Muscle of arm (tissue), 12 donors: ENCODE data around the gene MEF2C. TPM values are rescaled to one million over a fixed set of nuclear protein-coding genes. Genes with fewer than 3 reads are reported as not detected.

Experiments used
- DNase-seq: peaks from one replicate; pipeline ENCODE4 v3.0.0-alpha.2; 2013
- polyA plus RNA-seq, 12 donors: library from polyadenylated mRNA; unstranded; fragments of 120-200 nt; gene quantifications; one replicate each; pipeline ENCODE4 v1.2.1, GENCODE V29; 2013; ENCODE audit not compliant: insufficient read length in 12 of 12

MEF2C gene
- polyA plus RNA-seq, 12 donors: 422 to 1,086 (median 786) TPM

DNA sequence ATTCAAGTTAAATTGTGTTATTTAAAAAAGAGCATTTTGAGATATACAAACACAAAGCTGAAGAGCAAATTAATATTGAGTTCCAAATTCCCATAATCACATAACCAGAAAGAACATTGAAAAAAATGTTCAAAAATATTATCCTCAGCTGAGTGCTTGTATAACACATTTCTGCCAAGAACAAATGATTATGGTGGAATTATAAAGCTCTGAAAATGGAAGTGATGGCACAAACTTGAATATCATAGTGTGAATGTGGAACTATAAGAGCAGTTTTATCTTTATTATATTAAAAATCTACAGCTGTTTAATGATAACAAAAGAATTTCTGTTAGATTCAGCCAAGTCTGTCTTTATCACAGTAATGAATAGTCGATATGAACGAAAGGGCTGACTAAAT is 117.8 kb downstream of the MEF2C start:
- DNase-seq: no peak

DNA sequence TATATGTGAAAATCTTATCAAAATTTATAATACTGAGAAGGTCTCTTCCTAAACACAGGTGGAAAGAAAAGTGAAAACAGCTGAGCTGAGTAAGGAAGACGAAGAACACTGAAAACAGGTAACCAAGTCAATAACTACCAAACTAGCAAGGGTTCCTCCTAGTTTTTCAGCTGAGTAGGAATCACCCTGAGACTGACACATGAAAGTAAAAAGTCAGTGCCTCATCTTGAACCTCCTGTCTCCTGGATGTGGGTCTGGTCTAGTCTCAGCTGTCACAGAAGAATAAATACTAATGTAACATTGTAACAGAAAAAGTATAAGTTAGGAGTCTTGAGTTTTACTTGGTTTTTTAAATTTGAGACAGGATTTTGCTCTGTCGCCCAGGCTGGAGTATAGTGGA is 121.0 kb downstream of the MEF2C start:
- no peak for DNase-seq

DNA sequence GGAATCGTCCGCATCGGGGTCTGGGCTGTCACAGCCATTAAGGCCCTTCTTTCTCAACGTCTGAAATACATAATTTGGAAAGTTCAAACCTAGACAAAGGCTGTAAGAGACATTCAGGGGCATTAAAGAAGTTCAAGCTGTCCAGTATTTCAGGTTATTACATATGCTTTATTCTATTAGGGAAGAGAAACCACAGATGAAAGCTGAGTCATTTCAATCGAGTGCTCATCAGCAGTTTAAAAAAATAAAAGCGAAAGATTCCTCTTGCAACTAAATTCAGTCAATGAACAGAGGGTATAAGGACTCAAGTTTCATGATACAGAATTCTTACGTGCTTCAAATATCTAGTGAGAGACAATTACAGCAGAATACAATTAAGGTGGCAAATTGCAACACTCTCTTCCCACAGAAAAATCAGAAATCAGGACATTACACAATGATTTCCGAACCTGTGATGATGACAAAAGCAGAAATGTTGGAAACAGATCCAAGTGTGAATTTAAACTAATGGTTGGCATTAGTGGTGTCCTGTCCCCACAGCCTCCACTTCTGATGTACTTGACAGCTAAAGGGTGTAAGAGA is 121.6 kb downstream of the MEF2C start:
- no peak for DNase-seq

DNA sequence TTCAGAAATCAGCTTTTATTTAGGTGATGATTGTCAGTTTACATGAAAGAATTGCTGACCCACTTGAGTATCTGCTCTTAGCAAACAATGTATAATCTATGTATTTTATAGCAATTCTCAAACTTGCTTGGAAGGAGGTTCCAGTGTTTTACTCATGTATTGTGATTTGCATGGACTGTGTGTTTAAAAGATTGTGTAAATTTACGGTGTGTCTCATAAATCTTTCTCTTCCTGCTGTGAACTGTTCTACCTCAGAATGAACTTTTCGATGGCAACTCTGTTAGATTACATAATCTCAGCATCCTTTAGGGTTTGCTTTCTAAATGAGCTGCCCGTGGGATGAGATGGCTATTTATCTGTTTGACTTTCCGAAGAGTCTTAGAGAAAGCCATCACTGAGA is 122.5 kb downstream of the MEF2C start:
- DNase-seq: no peak

DNA sequence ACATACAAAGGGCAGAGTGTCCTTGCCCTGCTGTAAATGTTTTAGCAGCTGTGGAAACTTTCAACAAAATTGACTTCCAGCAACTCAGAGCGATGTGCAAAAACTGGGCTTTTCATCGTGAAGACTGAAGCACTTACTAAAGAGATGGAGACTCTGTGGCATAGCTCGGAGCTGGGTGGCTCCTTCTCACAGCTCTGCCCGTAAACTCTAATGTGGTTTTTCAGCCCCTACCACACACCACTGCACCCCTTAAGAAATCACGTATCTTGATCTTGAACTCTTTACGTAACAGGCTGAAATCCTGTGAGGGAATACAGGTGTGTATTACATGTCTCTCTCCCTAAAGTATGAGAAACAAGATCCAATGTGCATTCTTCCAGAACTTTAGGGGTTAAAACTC is 124.4 kb downstream of the MEF2C start:
- DNase-seq: no peak

DNA sequence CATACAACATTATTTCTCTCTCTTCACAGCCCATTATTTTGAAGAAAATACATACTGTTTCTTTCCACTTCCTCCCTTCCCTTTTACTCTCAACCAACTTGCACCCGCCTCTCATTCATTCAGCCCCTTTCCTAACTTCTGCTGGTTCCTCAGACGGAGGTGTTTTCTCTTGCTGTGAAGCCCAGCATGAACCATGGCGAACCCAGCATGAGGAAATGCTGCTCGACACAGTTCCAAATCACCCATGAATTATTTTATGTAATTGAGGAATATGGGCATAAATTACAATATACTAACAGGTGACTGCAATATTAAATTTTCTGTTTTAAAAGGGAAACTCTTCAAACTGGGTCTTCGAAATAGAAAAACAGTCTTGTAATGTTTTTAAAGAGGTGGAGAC is 124.8 kb downstream of the MEF2C start:
- no peak for DNase-seq

DNA sequence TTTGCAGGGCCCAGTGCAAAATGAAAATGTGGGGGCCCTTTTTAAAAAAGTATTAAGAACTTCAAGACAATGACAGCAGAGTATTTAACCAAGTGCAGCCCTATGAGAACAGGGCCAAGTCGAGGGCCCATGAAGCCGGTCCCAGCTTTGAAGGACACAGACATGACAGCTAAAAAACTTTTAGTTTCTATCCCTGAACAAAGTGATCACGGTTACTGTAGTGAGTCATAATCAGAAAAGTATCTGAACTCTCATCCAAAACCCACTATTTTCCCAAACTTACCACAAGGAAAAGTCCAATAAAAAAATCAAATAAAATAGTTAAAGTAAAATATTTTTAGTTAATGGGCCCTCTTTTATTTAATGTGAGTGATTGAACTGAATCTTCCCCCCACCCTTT is 126.0 kb downstream of the MEF2C start:
- DNase-seq: no peak

DNA sequence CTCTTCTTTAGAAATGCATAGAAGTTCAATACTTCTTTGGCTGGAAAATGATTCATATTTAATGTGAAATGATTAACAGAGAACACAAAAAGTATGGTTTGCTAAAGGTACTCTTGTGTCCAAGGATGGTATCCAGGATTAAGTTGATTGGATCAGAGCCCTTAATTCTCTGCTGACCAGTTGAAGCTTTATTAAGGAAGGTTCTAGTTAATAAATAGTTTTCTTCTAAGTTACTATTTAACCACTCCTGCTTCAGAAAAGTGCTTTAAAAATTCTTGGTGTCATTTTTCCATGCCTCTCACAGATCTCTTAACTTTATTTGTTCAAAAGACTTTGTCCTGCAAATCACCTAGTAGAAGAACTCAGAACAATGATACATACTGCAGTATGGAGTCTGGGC is 134.3 kb downstream of the MEF2C start:
- no peak for DNase-seq

DNA sequence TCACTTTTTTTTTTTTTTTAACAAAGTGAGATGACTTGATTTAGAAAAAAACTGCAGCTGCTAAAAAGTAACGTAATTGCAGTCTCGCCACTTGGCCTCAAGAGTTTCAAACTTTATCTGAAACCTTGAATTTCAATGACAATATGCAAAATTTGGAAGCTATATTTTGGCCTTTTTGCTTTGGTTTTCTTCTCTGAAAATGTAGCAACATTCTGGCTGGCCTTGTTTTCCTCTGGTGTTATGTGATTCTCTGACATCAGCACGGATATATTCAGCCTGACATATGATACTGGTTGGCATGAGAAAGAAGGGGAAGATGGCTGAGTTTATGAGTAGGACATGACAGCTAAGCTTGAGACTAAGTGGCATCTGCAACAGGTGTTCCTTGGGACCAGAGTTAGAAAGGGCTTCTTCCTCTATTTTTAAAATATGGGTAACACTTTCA is 136.5 kb downstream of the MEF2C start:
- no peak for DNase-seq

DNA sequence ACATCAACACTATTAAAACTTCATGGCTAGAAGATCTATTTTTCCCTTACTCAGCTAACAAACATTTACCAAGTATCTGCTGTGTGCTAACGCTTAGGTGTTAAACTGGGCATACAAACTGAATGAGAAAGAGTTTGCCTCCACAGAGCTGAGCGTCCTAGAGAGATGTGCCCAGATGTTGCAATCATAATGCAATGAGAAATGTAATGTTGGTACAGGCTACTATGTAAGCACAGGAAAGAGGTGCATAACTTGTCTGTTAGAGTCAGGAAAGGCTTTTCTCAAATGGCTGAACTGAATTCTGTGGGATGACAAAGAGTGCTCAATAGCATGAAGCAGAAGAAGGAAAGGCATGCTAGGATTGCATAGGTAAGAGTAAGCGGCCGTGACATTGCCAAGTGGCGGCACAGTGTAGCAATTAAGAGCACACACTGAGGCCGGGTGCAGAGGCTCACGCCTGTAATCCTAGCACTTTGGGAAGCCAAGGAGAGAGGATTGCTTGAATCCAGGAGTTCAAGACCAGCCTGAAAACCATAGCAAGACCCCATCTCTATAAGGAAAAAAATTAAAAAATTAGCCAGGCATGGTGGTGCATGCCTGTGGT is 137.8 kb downstream of the MEF2C start:
- DNase-seq: no peak

DNA sequence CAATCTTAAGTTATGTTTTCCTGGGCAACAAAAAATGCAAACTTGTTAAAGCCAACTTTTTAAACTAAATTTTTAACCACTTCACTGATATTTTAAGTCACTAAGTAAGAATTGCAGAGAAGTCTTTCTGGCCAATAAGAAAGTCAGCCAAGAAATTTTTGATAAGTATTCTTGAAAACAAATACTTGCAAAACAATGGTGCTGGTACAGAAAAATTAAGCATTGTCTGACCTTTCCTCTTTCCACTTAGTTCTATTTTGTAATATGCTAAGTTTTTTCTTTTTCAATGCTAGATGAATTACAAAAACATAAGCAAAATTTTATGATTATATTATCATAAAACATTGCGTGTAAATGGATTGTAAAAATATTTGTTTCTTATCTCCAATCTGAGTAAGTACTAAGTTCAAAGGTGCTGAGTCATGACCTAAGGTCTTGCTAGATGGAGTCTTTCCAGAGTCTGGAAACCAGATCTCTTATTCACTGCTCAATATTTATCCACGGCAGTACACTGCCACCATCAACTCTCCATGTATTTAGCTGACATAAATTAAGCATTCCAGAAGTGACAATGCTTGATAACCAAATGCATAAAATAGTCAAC is 139.7 kb downstream of the MEF2C start:
- DNase-seq: no peak

DNA sequence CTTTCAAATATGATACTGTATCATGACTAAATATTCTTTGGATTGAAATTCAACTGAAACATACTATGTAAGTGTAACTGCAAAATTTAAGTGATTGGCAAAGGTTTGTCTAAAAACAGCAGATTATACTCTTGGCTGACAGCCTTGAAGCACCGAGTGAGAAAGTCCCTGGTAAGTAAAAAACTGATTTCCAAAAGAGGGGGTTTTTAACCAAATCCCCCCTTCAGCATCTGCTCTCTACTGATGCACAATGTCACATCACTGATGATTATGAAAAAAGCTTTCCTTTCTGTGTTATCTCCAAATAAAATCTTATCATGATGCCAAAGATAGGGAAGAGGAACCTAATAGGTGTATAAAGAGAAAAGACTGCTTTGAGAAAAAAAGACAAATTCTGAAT is 141.0 kb downstream of the MEF2C start:
- no peak for DNase-seq

DNA sequence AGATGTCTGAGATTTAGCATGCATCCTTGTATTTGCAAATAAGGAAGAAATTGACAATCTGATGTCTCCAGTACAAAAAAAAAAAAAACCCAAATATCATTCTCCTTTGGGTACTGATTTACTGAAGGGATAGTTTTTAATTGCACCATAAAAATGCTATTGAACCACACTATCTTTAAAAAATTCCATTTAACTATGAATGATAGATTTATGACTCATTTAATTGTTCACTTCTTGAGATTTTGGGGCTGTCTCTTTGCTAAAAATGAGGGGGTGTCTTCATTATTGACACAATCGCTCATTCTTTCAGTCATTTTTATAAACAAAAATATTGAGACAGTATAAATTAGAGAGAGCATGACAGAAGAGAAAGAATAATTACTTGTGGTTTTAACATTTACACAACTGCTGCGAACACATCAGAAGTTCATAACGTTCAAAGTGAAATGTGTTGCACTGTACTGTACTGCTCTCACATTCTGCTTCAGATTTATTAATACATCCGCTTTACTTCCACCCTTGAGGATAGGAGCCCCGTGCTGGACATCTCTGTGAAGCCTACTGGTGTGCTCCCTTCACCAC is 142.3 kb downstream of the MEF2C start:
- no peak for DNase-seq

DNA sequence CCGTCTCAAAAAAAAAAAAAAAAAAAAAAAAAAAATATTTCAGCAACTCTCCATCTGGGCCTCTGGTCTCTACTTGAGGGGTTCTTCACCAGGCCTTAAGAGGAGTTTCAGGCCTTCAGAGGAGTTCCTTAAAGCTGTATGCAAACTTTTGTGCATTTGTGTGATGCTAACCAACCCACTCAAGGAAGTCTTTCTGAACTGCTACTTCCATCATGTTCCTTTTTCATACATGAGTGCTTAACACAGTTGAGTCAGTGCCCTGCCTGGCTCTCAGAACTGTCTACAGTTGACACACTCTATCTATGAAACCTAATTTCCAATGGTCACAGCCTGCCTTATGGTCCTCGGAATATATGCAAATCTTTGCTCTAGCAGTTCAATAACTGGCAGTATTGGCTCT is 146.5 kb downstream of the MEF2C start:
- no peak for DNase-seq

DNA sequence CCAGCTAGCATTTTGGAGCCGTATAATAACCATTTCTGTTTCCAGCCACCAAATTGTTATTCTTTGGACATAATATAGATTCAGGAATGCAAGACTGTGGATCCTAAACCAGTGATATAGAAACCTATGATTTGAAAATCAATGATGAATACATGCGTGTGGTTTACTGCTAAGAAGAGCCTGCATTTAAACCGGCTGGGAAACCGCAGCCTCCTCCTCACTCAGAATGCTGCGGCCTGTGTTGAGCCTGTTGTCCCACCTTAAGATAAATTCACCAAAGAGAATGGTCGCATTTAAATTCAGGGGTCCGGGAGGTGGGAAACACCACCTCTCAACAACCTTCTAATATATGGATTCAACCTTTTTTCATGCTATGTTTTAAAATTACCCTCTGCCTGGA is 148.0 kb downstream of the MEF2C start:
- no peak for DNase-seq

DNA sequence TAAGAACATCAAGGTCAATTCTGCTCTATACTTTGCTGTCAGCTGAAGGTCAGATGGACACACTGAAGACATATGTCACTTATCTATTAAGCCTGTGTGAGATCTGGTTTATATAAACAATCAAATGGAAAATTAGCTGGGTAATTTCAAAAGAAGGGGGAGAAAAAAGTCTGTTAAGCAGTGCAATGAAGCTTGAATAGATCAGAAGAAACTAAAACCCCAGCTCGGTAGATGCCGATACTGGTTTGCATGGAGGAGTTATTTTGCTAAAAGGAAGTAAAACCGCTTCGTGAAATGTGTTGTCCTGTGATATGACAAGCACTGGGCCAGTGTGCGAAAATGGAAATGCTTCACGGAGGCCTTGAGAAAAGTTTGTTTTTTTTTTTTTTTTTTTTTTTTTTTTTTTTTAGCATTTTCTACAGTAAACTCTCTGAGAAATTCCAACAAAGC is 148.8 kb downstream of the MEF2C start:
- no peak for DNase-seq

DNA sequence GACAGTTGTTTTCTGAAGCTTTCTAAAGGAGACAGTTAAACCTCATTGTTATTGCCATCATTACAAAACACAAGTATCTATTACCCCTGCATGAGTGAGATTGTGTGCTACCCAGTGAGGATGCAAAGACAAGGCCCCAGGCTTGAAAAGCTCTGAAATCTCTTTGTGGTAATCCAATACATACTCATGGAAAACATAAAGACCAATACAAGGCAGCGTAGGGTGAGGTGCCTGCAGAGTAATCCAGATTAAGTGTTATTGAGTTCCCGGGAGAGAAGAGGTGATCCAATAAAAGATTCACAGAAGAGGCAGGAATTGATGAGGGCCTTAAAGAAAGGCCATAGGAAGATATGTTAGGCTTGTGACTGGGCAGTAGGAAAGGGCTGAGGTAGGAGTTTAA is 150.1 kb downstream of the MEF2C start:
- no peak for DNase-seq

DNA sequence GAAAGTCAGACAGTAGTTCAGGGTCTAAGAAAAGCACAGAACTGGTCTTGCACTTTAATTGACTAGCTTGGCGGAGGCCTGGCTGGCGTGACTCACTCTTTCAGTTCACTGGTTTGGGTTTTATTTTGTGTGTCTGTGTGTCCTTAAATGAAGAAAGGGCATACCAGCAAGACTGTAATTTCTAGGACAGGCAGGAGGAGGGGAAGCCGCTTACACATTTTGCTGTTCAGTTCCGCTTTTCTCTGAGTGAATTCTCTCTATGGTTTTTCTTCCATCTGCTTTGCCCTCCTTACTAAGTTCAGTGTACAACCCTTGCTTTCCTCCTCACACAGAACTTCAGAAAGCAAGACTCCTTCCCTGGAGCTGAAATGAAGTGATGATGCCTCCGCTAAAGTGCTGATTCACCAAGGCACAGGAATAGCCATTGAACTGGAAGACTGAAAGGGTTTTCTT is 150.8 kb downstream of the MEF2C start:
- DNase-seq: no peak

DNA sequence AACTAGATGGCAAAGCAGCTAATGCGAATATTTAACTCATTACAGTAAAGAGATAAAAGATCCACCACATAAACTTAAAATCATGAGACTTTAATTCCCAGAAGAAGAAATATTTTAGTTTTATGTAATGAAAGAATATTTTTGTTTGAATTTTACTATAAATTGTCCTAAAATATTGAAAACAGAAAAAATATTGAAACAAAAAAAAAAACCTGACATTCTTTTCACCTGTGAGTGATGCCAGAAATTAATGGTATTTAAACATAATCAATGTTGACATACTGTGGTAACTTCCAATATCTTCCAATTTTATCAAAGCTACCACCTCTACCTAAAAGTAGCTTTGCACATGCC is 153.2 kb downstream of the MEF2C start:
- DNase-seq: no peak

DNA sequence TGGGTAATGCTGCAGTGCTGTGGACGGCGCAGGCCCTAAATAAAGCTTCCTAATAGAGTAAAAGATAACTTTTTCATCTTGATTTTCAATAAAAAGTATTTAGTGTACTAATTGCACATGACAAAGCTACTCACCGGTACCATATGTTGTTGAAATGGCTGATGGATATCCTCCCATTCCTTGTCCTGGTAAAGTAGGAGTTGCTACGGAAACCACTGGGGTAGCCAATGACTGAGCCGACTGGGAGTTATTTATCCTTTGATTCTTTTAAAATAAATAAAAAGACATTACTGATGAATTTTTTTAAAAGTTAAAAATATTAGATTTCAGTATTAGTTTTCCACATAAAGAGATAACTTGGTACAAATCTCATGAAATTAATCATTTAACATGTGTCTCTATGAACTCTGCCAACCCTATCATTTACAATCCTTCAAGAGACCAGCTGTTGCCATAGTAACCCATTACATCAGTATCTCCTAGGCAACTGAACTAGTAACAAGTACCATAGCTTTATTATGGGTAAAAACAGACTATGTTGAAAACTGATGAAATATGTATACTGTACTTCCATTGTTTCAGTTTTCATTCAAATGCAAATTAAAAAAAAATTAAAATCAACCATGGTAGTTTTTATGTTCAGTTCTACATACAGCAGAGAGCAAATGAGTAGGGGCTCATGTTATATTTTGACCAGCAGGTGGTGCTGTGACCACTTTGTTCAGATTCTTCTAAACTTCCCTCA is 153.7 kb downstream of the MEF2C start:
- peak; percentile 85 for DNase-seq

DNA sequence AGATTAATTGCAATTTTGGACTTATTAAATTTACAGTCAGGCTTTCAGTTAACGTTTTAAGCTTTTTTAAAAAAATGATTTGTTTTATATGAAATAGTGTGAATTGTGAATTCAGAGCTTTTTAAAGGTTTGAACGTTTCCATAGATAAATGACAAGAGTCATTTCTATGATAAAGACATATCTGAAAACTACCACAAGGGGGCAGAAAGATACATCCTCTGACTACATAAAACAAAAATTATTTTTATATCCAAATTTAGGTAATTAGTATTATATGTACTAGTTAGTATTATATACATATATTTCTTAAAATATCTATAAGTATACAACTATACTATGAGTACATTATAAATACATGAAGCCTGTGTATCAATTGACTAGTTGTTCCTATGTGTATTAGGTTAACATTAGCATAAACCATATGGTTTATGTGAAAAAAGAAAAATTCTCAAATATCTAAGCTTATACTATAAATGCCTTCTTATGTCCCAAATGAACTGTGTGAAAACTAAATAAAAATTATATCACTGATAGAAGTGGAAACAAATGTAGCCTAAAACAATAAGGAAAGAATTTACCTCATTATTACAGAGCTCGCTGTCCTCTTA is 155.2 kb downstream of the MEF2C start:
- no peak for DNase-seq

DNA sequence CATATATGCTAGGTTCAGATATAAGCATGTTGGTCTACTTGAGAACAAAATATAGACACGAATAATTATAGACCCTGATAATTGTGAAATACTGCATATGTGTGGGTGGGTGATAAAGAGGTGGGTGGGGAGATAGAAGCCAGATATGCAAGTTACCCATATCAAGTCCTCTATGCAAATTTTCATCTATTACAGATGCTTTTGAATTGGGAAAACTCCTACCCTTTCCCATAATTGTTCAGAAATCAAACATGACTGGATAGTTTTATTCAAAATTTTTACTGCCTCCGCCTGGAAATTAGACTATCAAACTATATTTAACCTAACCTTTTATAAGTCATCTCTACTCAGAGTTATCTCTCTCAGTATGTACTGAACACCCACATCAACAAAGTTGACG is 157.5 kb downstream of the MEF2C start:
- DNase-seq: no peak
